ENCODE results near the gene USP6. TPM values are rescaled to one million over a fixed set of nuclear protein-coding genes. Genes with fewer than 3 reads are reported as not detected.
"Not testable (repeated sequence)": the region's sequence is repeated elsewhere in the genome, so short reads cannot be mapped to it uniquely, and the experiment has no call there.

USP6 gene
- polyA plus RNA-seq, 10 donors = 5.1 to 38.9 (median 10.5) TPM

- DNase-seq = not testable (repeated sequence)
These were observed 19.4 kb downstream of the USP6 start for GRCh38 chr17:5135131-5135712.

GRCh38 chr17:5135726-5136579 is 20.1 kb downstream of the USP6 start:
- no peak for DNase-seq

DNA sequence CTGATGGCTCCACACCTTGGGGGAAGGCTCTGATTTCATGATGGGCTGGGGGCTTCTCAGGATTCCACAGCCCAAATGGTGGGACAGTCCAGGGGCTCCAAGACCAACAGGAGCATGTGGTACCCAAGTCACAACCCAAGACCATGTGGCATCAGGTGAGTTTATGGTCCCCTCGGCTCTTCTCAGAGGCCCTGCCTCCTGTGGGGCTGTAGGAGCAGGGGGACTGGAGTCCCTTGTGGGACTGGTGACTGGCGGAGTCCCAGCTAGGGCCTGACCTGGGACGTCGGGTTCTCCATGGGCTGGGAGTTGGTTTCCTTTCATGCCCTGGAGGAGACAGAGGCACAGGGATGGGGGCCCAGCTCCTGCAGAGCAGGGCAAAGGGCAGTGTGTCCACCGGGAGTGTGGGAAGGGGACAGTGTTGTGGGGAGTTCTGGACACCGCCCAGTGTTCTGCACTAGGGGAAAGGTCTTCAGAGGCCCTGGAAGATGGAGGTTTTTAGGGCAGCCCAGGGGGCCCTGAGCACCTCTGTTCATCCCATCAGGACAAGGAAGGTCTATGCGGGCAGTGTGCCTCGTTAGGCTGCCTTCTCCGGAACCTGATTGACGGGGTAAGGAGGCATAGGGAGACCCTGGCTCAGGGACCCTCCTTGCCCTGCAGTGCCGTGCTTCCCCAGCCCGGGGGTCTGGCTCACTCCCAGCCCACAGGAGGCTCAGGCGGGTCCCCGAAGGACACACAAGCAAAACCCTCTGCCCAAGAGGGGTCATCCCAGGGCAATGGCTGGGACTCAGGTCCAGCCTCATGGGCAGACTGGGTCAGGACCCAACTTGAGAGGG is 21.0 kb downstream of the USP6 start:
- DNase-seq = not testable (repeated sequence)

GRCh38 chr17:5137511-5138197 is 21.8 kb downstream of the USP6 start:
- DNase-seq = not testable (repeated sequence)

- DNase-seq = not testable (repeated sequence)
These were observed 22.3 kb downstream of the USP6 start for GRCh38 chr17:5138198-5138544.

- DNase-seq = no peak
These were observed 23.0 kb downstream of the USP6 start for GRCh38 chr17:5138616-5139457.

- DNase-seq = no peak
These were observed 23.6 kb downstream of the USP6 start for GRCh38 chr17:5139458-5139732.

- not testable (repeated sequence) for DNase-seq
These were observed 27.0 kb downstream of the USP6 start for GRCh38 chr17:5142877-5143276.

GRCh38 chr17:5146122-5146521 is 30.3 kb downstream of the USP6 start:
- DNase-seq = not testable (repeated sequence)

DNA sequence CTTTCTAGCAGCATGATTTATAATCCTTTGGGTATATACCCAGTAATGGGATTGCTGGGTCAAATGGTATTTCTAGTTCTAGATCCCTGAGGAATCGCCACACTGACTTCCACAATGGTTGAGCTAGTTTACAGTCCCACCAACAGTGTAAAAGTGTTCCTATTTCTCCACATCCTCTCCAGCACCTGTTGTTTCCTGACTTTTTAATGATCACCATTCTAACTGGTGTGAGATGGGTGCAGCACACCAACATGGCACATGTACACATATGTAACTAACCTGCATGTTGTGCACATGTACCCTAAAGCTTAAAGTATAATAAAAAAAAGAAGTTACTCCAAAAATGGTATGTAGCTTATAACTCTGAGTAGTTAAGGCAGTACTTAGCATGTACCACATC is 44.9 kb downstream of the USP6 start:
- not testable (repeated sequence) for DNase-seq

GRCh38 chr17:5161793-5162192 is 46.0 kb downstream of the USP6 start:
- DNase-seq = not testable (repeated sequence)

DNA sequence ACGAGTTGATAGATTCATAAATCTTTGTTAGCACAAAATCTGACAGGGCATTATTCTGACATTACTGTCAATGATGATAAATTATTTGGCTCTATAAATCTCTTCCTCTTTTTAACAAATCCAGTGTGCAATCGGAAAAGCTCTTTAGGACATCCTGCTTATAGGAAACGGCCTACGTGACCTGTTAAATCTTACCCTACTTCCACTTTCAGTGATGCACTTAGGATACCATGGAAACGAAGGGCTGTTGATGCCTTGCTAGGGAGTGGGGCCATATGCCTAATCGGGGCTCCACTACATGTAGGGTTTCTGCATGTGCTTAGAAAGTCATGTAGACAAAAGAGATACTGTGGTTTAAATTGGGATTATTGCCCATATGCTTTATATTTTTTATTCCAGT is 48.6 kb downstream of the USP6 start:
- peak in 1 of 3 donors; percentile 17 for DNase-seq

GRCh38 chr17:5165791-5166564 is 50.1 kb downstream of the USP6 start:
- DNase-seq = not testable (repeated sequence)

DNA sequence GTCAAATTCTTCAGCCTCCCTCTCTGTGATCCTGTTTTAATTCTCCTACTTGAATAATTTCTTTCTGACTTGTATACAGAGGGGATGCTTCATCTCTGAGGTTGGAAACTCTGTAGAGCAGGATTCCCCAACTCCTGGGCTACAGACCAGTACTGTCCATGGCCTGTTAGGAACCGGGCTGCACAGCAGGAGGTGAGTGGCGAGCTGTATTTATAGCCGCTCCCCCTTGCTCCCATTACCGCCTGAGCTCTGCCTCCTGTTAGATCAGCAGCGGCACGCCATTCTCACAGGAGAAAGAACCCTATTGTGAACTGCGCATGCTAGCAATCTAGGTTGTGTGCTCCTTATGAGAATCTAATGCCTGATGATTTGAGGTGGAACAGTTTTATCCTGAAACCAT is 59.2 kb downstream of the USP6 start:
- DNase-seq = not testable (repeated sequence)

- DNase-seq = no peak
These were observed 63.2 kb downstream of the USP6 start for GRCh38 chr17:5179003-5179402.

DNA sequence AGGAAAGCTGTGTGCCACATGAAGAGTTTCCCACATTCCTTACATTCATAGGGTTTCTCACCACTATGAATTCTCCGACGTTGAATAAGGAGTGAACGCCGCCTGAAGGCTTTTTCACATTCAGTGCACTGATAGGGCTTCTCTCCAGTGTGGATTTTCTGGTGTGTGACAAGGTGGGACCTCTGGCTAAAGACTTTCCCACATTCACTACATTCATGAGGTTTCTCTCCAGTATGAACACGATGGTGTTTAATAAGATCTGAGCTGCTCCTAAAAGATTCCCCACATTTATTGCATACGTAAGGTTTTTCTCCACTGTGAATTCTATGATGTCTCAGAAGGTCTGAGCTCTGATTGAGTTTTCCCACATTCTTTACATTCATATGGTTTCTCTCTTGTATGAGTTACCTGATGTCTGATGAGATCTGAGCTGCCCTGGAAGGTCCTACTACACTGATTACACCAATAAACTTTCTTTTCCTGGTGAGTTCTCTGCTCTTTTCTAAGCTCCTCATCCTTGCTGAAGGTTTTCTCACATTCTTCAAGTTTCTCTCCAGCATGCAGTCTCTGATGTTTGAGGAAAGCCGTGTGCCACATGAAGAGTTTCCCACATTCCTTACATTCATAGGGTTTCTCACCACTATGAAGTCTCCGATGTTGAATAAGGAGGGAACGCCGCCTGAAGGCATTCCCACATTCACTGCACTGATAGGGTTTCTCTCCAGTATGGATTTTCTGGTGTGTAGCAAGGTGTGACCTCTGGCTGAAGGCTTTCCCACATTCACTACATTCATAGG is 65.9 kb downstream of the USP6 start:
- DNase-seq = no peak

DNA sequence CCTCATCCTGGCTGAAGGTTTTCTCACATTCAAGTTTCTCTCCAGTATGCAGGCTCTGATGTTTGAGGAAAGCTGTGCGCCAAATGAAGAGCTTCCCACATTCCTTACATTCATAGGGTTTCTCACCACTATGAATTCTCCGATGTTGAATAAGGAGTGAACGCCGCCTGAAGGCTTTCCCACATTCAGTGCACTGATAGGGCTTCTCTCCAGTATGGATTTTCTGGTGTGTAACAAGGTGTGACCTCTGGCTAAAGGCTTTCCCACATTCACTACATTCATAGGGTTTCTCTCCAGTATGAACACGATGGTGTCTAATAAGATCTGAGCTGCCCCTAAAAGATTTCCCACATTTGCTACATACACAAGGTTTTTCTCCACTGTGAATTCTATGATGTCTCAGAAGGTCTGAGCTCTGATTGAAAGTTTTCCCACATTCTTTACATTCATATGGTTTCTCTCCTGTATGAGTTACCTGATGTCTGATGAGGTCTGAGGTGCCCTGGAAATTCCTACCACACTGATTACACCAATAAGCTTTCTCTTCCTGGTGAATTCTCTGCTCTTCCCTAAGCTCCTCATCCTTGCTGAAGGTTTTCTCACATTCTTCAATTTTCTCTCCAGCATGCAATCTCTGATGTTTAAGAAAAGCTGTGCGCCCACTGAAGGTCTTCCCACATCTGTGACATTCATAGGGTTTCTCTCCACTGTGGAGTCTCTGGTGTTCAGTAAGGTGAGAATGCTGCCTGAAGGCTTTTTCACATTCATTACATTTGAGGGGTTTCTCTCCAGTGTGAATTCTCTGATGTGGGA is 67.0 kb downstream of the USP6 start:
- no peak for DNase-seq

DNA sequence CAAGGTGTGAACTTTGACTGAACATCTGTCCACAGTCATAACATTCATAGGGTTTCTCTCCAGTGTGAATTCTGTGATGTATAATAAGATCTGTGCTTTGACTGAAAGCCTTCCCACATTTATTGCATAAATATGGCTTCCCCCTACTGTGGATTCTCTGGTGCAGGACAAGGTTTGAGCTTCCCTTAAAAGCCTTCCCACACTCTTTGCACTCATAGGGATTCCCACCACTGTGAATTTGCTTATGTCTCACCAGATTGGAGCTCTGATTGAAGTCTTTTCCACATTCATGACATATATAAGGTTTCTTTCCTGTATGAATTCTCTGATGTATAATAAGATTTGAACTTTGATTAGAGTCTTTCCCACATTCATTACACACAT is 67.6 kb downstream of the USP6 start:
- DNase-seq = no peak

- DNase-seq = no peak
These were observed 68.5 kb downstream of the USP6 start for GRCh38 chr17:5184288-5184687.
